IPS-20b (cell line): Measurements from ENCODE around the gene ZNF891.

ENCODE experiments used
- H3K27ac ChIP-seq: one replicate; pipeline ENCODE4 v1.5.1; 2013; ENCODE audit warnings: low read length
- H3K27me3 ChIP-seq: 2 replicates; pipeline ENCODE4 v1.6.1; 2013; ENCODE audit warnings: mild to moderate bottlenecking, low read length, inconsistent platforms; ENCODE audit not compliant: insufficient read depth
- H3K36me3 ChIP-seq: 2 replicates; pipeline ENCODE4 v1.6.1; 2013; ENCODE audit warnings: low read depth, mild to moderate bottlenecking, inconsistent platforms, low read length, moderate library complexity; ENCODE audit not compliant: insufficient read depth
- H3K4me1 ChIP-seq: 2 replicates; pipeline ENCODE4 v1.6.1; 2013; ENCODE audit warnings: mild to moderate bottlenecking, control low read depth, inconsistent platforms, low read length, moderate library complexity; ENCODE audit not compliant: insufficient read depth
- H3K4me3 ChIP-seq: 2 replicates; pipeline ENCODE4 v1.5.1; 2013; ENCODE audit warnings: mild to moderate bottlenecking, low read length, inconsistent platforms
- H3K9ac ChIP-seq: 2 replicates; pipeline ENCODE4 v1.6.1; 2013; ENCODE audit warnings: low read depth, mild to moderate bottlenecking, inconsistent platforms, low read length, moderate library complexity
- H3K9me3 ChIP-seq: 2 replicates; pipeline ENCODE4 v1.6.1; 2013; ENCODE audit warnings: mild to moderate bottlenecking, low read depth, low read length, inconsistent platforms; ENCODE audit not compliant: insufficient read depth

ZNF891 gene

DNA sequence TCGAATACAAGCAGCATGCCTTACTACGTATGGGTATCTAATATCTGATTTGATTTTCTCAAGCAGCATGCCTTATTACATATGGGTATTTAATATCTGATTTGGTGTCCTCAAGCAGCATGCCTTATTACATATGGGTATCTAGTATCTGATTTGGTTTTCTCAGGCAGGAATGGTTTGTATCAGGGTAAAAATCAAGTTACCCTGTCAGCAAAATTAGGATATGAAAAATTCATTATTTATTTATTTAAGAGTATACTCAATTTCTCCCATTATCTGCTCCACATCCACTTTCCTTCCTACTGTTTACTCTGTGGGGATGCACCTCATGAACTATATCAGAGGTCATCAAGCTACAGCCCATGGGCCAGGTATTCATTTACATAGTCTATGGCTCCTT is 21.9 kb downstream of the ZNF891 start:
- H3K4me1 ChIP-seq = no peaks in the 10 kb centered on the region
- H3K36me3 ChIP-seq = peaks cover 58% of the 10 kb centered on the region
- peak overlapping the region; percentile 28; the same call in 1 of the 2 replicates for H3K4me3 ChIP-seq
- no peak overlapping the region for H3K9ac ChIP-seq
- H3K27ac ChIP-seq = no peak overlapping the region
- peaks cover 92% of the 10 kb centered on the region for H3K9me3 ChIP-seq
- no peaks in the 10 kb centered on the region for H3K27me3 ChIP-seq

DNA sequence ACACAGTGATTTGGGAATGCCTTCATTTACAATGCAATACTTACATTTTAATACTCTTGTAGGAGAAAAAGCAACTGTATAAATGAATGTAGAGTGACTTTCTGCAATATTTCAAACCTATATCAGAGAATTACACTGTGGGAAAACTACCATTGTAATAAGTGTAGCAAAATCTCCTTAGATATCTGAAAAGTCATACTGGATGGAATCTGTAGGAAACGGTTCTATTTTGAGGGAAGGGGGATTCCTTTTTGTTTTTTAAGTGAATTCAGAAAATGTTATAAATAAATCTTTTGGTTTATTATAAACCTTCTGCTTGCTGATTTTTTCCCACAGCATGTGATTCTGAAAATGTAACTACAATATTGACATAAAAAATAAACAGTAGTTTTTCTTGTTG is 23.0 kb downstream of the ZNF891 start:
- peaks cover 95% of the 10 kb centered on the region for H3K9me3 ChIP-seq

DNA sequence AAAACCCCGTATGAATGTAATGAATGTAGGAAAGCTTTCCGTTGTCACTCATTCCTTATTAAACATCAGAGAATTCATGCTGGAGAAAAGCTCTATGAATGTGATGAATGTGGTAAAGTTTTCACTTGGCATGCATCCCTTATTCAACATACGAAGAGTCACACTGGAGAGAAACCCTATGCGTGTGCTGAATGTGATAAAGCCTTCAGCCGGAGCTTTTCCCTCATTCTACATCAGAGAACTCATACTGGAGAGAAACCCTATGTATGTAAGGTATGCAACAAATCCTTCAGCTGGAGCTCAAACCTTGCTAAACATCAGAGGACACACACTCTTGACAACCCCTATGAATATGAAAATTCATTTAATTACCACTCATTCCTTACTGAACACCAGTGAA is 23.8 kb downstream of the ZNF891 start:
- H3K4me1 ChIP-seq = no peaks in the 10 kb centered on the region
- H3K9ac ChIP-seq = no peak overlapping the region
- H3K9me3 ChIP-seq = peaks cover 97% of the 10 kb centered on the region
- peaks cover 72% of the 10 kb centered on the region for H3K36me3 ChIP-seq
- H3K27ac ChIP-seq = no peak overlapping the region
- H3K27me3 ChIP-seq = no peaks in the 10 kb centered on the region
- peak overlapping the region; percentile 12; the same call in 1 of the 2 replicates for H3K4me3 ChIP-seq

More for the DNA sequence above, 23.0 kb downstream of the ZNF891 start:
- Histone ChIP-seq H3K27ac (no peak overlapping the region), H3K4me3 (no peak overlapping the region), H3K27me3 (no peaks in the 10 kb centered on the region), H3K4me1 (no peaks in the 10 kb centered on the region), H3K36me3 (peaks cover 66% of the 10 kb centered on the region), H3K9ac (no peak overlapping the region)

DNA sequence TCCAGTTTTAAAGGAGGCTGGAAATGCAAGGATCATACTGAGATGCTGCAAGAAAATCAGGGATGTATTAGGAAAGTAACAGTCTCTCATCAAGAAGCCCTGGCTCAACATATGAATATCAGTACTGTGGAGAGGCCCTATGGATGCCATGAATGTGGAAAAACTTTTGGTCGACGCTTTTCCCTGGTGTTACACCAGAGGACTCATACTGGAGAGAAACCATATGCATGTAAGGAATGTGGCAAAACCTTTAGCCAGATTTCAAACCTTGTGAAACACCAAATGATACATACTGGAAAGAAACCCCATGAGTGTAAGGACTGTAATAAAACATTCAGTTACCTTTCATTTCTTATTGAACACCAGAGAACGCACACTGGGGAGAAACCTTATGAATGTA is 24.5 kb downstream of the ZNF891 start:
- Histone ChIP-seq H3K27ac (no peak overlapping the region), H3K4me1 (no peaks in the 10 kb centered on the region), H3K9ac (no peak overlapping the region), H3K27me3 (no peaks in the 10 kb centered on the region), H3K9me3 (peaks cover 97% of the 10 kb centered on the region), H3K4me3 (peak overlapping the region; percentile 12; the same call in 1 of the 2 replicates), H3K36me3 (peaks cover 78% of the 10 kb centered on the region)

DNA sequence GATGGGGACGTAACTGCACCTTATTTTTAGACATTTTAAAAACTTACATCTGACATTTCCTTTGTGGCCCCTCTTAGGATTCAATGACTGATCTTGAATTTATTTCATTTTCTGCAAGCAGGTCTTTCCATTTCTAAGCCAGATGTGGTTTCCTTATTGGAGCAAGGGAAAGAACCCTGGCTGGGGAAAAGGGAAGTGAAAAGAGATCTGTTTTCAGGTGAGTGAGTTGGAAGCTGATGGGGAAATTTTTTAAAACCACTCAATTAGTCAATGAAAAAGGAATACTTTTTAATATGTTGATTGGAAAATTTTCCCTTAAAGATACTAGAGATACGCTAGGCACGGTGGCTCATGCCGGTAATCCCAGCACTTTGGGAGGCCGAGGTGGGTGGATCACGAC is 46.7 kb downstream of the ZNF891 start:
- Histone ChIP-seq H3K9ac (no peak overlapping the region), H3K4me3 (no peak overlapping the region), H3K27me3 (no peaks in the 10 kb centered on the region), H3K27ac (no peak overlapping the region), H3K4me1 (no peaks in the 10 kb centered on the region; the same call in 1 of the 2 replicates), H3K36me3 (peaks cover 65% of the 10 kb centered on the region), H3K9me3 (peaks cover 86% of the 10 kb centered on the region)

DNA sequence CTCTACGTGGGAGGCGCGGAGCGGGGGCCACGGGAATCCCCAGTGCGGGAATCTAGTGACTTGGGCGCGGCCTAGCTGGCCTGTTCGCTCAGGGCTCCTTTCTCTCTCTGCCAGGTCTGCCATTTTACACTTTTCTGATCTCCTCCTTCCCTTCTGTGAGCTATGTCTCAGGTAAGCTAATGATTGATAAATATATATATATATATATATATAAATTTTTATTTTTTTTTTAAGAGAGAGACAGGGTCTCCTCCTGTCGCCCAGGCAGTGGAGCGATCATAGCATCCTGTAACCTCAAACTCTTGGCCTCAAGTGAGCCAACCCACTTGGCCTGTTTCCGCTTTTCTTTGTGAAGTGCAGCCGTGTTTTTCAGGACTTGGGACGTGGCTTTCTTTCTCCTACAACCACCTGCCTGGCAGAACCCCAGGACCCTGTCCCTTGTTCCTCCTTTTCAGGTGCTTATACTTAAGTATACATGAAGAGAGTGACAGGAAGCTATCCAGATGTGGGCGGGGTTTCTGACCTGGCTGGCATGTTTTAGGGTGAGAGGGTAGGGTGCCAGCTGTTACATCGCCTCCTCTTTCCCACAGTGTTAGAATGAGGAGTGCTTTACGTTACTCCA is 48.8 kb downstream of the ZNF891 start:
- no peaks in the 10 kb centered on the region; the same call in 1 of the 2 replicates for H3K4me1 ChIP-seq
- H3K27ac ChIP-seq = no peak overlapping the region
- peak overlapping the region; percentile 81 for H3K9ac ChIP-seq
- H3K27me3 ChIP-seq = no peaks in the 10 kb centered on the region
- H3K9me3 ChIP-seq = peaks cover 85% of the 10 kb centered on the region
- H3K36me3 ChIP-seq = peaks cover 48% of the 10 kb centered on the region
- H3K4me3 ChIP-seq = peak overlapping the region; percentile 86

DNA sequence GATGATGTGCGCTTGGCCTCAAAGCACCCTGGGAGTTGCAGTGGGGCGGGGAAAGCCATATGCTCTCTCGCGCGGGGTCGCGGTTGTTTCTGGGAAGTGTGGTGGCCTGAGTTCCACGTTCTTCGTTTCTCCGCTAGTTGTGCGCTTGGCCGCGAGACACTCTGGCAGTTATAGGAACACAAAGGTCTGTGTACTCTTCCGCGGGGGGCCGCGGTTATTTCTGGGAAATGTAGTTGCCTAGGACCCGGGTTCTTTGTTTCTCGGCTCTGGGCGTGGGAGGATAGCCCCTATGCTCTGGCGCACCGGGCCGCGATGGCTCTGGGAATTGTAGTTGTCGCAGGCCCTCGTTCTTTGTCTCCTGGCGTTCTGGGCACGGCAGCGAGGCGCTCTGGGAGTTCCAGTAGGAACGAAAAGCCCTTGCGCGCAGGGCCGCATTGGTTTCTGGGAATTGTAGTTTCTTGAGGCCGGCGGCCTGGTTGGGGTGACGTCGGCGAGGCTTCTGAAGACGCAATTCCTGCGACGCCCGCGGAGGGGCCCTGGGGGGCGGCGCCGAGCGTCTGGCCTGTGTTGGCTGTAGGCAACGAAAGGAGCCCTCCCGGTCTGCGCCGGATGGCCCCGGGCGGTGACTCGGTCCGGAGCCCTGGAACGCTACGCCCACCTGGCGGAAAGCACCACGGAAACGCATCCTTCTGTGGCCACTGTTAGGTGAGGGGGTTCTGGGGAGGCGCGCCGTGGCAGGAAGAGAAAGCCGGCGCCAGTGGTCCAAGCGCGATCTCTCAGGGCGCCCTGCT is 49.5 kb downstream of the ZNF891 start, which contains the start of gene ZNF140:
Gene ZNF140 (plus strand): TSS at position 556 of the 791 bp plus-strand sequence. CDS start 398 bp downstream, outside the sequence.
- Histone ChIP-seq H3K9ac (peak within 1 kb of the TSS; percentile 81), H3K36me3 (peaks cover 41% of the 10 kb centered on the region), H3K9me3 (peaks cover 85% of the 10 kb centered on the region), H3K27me3 (no peaks in the 10 kb centered on the region), H3K4me1 (no peaks in the 10 kb centered on the region; the same call in 1 of the 2 replicates), H3K27ac (peak within 1 kb of the TSS; percentile 52), H3K4me3 (peak within 1 kb of the TSS; percentile 86)

DNA sequence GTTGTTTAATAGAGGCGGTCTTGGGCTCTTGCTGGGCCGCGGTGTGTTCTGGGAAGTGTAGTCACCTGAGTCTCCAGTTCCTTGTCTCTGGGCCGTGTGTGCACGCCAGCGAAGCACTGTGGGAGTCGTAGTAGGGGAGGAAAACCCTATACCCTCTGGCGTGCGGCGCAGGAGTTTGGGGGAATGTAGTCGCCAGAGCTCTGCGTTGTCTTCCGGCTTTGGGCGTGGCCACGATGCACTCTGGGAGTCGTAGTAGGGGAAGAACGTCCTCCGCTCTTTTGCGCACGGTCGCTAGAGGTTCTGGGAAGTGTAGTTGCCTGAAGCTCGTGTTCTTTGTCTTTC is 50.1 kb downstream of the ZNF891 start:
- H3K9me3 ChIP-seq = peaks cover 84% of the 10 kb centered on the region
- H3K36me3 ChIP-seq = peaks cover 35% of the 10 kb centered on the region
- H3K4me1 ChIP-seq = no peaks in the 10 kb centered on the region; the same call in 1 of the 2 replicates

DNA sequence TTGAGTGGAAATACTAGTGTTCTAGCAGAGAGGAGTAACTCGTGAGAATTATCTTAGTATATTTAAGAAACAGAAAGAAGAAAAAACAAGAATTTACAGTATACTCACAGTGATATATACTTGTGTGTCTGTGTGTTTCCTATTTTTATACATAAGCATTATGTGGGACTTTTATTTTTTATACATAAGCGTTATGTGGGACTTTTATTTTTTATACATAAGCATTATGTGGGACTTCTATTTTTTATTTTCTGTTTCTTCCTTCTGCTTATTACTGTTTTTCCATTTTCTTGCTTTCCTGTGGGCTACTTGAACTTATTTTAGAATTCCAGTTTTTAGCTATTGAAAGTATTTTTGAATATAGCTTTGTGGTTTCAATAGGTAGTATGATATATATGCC is 56.2 kb downstream of the ZNF891 start:
- Histone ChIP-seq H3K4me1 (no peaks in the 10 kb centered on the region), H3K36me3 (no peaks in the 10 kb centered on the region), H3K4me3 (no peak overlapping the region), H3K9ac (no peak overlapping the region), H3K27me3 (no peaks in the 10 kb centered on the region), H3K27ac (no peak overlapping the region), H3K9me3 (peaks cover 82% of the 10 kb centered on the region)

More for the DNA sequence above, 50.1 kb downstream of the ZNF891 start:
- Histone ChIP-seq H3K4me3 (peak overlapping the region; percentile 86), H3K9ac (peak overlapping the region; percentile 81), H3K27me3 (no peaks in the 10 kb centered on the region), H3K27ac (peak overlapping the region; percentile 52)

DNA sequence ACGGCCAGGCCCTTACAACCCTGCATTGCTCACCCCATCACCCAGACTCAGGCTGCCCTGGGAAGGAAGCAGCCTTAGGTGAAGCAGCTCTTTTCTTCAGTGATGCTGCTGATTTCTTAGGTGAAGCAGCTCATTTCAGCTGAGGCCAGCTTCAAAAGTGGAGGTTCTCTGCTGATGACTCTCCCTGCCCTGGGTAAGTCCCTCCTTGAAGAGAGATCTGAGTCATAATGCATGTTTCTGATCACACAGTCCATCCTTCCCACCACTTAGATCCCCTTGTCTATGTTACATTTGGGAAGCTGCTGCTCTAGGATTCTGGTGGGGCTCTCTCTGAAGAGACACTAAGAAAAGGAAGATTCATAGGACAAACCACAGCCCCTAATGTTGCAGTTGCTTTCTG is 66.5 kb downstream of the ZNF891 start:
- Histone ChIP-seq H3K9ac (no peak overlapping the region), H3K36me3 (peaks cover 21% of the 10 kb centered on the region), H3K4me1 (no peaks in the 10 kb centered on the region), H3K9me3 (peaks cover 97% of the 10 kb centered on the region), H3K4me3 (peak overlapping the region; percentile 9; the same call in 1 of the 2 replicates), H3K27ac (no peak overlapping the region), H3K27me3 (no peaks in the 10 kb centered on the region)

DNA sequence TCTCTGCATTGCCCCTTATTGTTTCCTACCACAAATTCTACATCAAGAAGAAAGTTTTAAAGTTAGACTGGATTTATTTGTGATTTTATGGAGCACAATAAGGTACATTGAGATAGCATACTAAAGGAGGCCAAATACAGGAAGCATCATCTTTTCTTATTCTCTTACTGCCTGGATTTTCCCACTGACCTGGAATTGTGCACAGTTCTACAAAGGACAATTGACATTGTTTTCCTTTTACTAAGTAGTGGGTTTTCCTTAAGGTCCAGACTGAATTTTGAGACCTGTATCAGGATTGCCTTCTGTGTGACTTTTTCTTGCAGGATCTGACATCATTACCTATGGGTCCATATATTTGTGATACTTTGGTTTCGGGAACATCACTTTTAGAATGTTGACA is 68.1 kb downstream of the ZNF891 start:
- H3K27ac ChIP-seq = no peak overlapping the region
- H3K9ac ChIP-seq = no peak overlapping the region
- H3K4me1 ChIP-seq = no peaks in the 10 kb centered on the region
- H3K36me3 ChIP-seq = peaks cover 37% of the 10 kb centered on the region
- no peak overlapping the region for H3K4me3 ChIP-seq
- no peaks in the 10 kb centered on the region for H3K27me3 ChIP-seq
- peaks cover 98% of the 10 kb centered on the region for H3K9me3 ChIP-seq
